ENCODE results near the gene SBK2. TPM values are rescaled to one million over a fixed set of nuclear protein-coding genes. Genes with fewer than 3 reads are reported as not detected.

SBK2 gene
- total RNA-seq, 1 donor from 2014 or later, result 0.56 TPM

DNA sequence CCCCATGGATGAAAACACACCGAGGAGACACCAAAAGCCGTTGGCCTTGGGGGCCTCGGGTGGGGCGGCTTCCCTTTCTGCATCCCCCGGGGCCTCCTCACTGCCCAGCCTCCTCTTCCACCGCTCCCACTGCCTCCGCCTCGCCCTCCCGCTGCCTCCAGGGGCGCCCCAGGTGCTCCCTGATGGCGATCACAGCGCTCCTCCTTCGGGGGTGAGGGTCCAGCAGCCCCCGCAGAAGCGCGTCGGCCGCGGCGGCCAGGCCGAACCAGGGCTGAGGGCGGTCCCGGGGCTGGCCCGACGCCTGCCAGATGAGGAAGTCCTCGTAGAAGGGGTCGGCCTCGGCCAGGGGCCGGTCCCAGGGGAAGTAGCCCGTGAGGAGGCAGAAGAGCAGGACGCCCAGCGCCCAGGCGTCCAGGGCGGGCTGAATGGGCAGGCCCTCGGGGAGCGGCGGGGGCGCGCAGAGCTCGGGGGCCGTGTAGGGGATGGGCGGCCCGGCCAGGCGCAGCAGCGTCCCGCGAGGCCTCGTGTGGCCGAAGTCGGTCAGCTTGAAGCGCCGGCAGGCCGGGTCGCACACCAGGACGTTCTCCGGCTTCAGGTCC, 7.2 kb downstream of the SBK2 start:
- peaks cover 5% of the 10 kb centered on the region for H3K4me1 Mint-ChIP-seq
- no peak overlapping the region for H3K27ac Mint-ChIP-seq
- H3K9me3 Mint-ChIP-seq, result no peaks in the 10 kb centered on the region
- no peak for DNase-seq (ENCODE audit: low spot score in 2 of 2, unreplicated experiment in 2 of 2)
- no peak for TF ChIP-seq CTCF (IDR thresholded peaks at IDR 0.05; ENCODE audit: unreplicated experiment)
- H3K4me3 Mint-ChIP-seq, result no peak overlapping the region
- H3K36me3 Mint-ChIP-seq, result no peaks in the 10 kb centered on the region
- H3K27me3 Mint-ChIP-seq (ENCODE audit: low read depth), result peaks cover 3% of the 10 kb centered on the region

DNA sequence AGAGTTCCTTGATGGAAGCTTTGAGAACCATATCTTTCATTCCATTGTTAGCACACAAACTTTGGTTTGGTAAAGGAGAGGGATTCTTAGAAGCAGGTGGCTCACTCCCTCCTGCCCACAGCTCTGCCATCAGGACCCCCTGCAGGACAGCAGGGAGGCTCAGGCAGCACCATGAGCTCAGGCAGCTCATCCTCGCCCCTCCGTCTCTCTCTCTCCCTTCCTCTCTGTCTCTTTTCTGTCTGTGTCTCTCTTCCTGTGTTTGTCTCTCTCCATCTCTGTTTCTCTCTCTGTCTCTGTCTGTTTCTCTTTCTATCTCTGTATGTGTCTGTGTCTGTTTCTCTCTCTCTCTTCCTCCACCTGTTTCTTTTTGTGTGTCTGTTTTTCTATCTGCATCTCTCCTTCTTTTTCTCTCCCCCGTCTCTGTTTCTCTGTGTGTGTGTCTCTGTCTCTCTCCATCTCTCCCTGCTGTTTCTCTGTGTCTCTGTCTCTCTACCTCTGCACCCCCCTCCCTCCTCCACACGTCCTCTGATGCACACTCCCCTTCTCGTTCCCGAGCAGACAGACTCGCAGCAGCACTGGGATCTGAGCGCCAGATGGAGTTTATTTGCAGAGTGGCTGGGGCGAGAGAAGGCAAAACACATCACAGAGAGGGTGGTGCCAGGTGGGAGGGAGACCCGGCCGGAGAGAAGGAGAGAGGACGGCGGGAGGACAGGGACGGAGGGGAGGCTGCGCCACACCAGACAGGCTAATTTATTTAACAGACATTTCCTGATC, 8.7 kb downstream of the SBK2 start:
- Mint-ChIP-seq H3K4me1 (peaks cover 5% of the 10 kb centered on the region), H3K4me3 (no peak overlapping the region), H3K36me3 (no peaks in the 10 kb centered on the region), H3K27ac (no peak overlapping the region), H3K27me3 (ENCODE audit: low read depth) (peaks cover 8% of the 10 kb centered on the region), H3K9me3 (no peaks in the 10 kb centered on the region)
- DNase-seq (ENCODE audit: low spot score in 2 of 2, unreplicated experiment in 2 of 2), result no peak
- no peak for TF ChIP-seq CTCF (IDR thresholded peaks at IDR 0.05; ENCODE audit: unreplicated experiment)

GRCh38 chr19:55527197-55528029, 9.5 kb downstream of the SBK2 start:
- peaks cover 5% of the 10 kb centered on the region for H3K4me1 Mint-ChIP-seq
- no peak overlapping the region for H3K4me3 Mint-ChIP-seq
- DNase-seq (ENCODE audit: low spot score in 2 of 2, unreplicated experiment in 2 of 2), result no peak
- H3K27me3 Mint-ChIP-seq (ENCODE audit: low read depth), result peaks cover 8% of the 10 kb centered on the region
- no peak overlapping the region for H3K27ac Mint-ChIP-seq
- no peaks in the 10 kb centered on the region for H3K36me3 Mint-ChIP-seq
- no peak for TF ChIP-seq CTCF (IDR thresholded peaks at IDR 0.05; ENCODE audit: unreplicated experiment)
- H3K9me3 Mint-ChIP-seq, result no peaks in the 10 kb centered on the region

DNA sequence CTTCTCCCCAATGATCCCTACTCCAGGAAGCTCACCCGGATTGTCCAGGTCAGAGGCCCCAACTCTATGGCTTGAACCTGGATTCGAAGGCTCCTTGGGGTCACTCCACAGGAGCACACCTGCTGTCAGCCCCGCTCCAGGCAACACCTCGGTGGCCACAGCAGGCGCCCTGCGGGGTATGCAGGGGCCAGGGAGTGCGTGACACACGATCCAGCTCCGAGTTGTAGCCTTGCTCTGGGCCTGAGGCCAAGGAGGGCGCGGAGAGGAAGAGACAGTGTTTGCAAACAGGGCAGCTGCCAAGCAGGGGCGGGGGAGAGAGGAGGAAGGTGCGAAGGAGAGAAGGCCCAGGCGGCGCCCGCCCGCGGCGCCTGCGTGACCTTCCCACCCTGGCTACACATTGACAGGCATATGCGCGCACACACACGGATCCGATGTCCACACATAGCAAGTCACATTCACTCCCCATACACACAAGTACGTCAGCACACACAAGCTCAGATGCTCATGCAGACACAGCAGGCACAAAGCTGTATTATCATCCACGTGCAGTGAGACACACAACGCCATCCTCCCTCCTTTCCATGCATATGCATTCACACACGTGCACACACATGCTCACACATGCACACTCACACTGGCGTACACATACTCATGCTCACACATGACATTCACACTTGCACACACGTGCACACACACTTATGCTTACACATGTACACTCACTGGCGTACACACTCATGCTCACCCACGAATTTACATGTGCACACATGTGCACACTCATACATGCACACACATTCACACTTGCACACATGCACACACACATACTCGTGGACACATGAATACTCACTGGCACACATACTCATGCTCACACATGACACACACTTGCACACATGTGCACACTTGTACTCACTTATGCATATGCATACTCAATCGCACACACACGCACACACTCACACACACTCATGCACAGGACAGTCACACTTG, 10.4 kb downstream of the SBK2 start:
- Mint-ChIP-seq H3K27me3 (ENCODE audit: low read depth) (peaks cover 8% of the 10 kb centered on the region), H3K4me3 (no peak overlapping the region), H3K9me3 (no peaks in the 10 kb centered on the region), H3K27ac (no peak overlapping the region), H3K4me1 (peaks cover 5% of the 10 kb centered on the region), H3K36me3 (no peaks in the 10 kb centered on the region)
- no peak for DNase-seq (ENCODE audit: low spot score in 2 of 2, unreplicated experiment in 2 of 2)
- no peak for TF ChIP-seq CTCF (IDR thresholded peaks at IDR 0.05; ENCODE audit: unreplicated experiment)
